Left lung (tissue), 10 donors: ENCODE measurements around the gene KRT77. TPM values are rescaled to one million over a fixed set of nuclear protein-coding genes. Genes with fewer than 3 reads are reported as not detected.

Experiments
- ATAC-seq: fragments of 200-7000 bp; cut with Tn5 transposase; one replicate; pipeline ENCODE4 v1.9.1; 2020; ENCODE audit warnings: moderate library complexity
- DNase-seq, 4 donors: peaks; one replicate each; pipeline ENCODE4 v3.0.0-alpha.2; 2013 to 2020
- H3K27ac ChIP-seq, 2 donors: fragments of 200-600 bp; sonication (generic) in 1 of 2; one replicate each; pipeline versions ENCODE4 v1.5.0 to v1.8.0; 2020 to 2021
- H3K27me3 ChIP-seq, 2 donors: fragments of 200-600 bp; sonication (generic) in 1 of 2; one replicate each; pipeline versions ENCODE4 v1.5.0 to v1.8.0; 2020 to 2021
- H3K36me3 ChIP-seq, 2 donors: fragments of 200-600 bp; sonication (generic) in 1 of 2; one replicate each; pipeline versions ENCODE4 v1.5.0 to v1.8.0; 2020 to 2021
- H3K4me1 ChIP-seq, 2 donors: fragments of 200-600 bp; one replicate each; pipeline ENCODE4 v1.8.0; 2021
- H3K4me3 ChIP-seq, 2 donors: fragments of 200-600 bp; sonication (generic) in 1 of 2; one replicate each; pipeline versions ENCODE4 v1.5.0 to v1.8.0; 2020 to 2021; ENCODE audit warnings: mild to moderate bottlenecking in 1 of 2
- H3K9me3 ChIP-seq, 2 donors: fragments of 200-600 bp; sonication (generic) in 1 of 2; one replicate each; pipeline versions ENCODE4 v1.5.0 to v1.8.0; 2020 to 2021
- CTCF ChIP-seq, 2 donors: fragments of 200-600 bp; sonication (generic) in 1 of 2; IDR thresholded peaks; one replicate each; pipeline versions ENCODE4 v1.5.0 to v1.8.0; 2021; ENCODE audit warnings: antibody characterized with exemption in 2 of 2
- intact Hi-C, 2 donors: fragments of 100-400 bp; cut with DNase I; formaldehyde crosslinking; loops; one replicate each; pipeline versions ENCODE4 v1.11.2 to v1.14.2; 2022
- polyA plus RNA-seq, 6 donors: library from polyadenylated mRNA; unstranded; fragments of 120-200 nt; gene quantifications; one replicate each; pipeline ENCODE4 v1.2.1, GENCODE V29; 2013; ENCODE audit not compliant: insufficient read length in 6 of 6
- total RNA-seq, 2 donors: library from RNA; stranded (reverse); fragmentation: NEBNext Ultra II Directional; extraction: Animal tissue kit (Norgen Biotek cat#: 25700); gene quantifications; one replicate each; pipeline ENCODE4 v1.2.1, GENCODE V29; 2021
- donor health status: DM: no; HTN: yes; CAD: no.
- donor health status: DM: no; HTN: no; CAD: no.

The KRT77 gene
- total and polyA plus RNA-seq, 8 donors, result not detected

GRCh38 chr12:52680363-52680762 lies 23.0 kb downstream of the KRT77 start, which contains the start of gene KRT1:
Gene KRT1 (minus strand): TSS chr12:52680407. CDS start chr12:52680348, 59 bp downstream.
- ATAC-seq (no peak), DNase-seq (no peak)
- Histone ChIP-seq H3K36me3 (no peaks in the 10 kb centered on the region), H3K27me3 (peaks cover 0 to 29% of the 10 kb centered on the region in 2 donors), H3K9me3 (no peaks in the 10 kb centered on the region), H3K27ac (no peak within 1 kb of the TSS), H3K4me1 (no peaks in the 10 kb centered on the region), H3K4me3 (no peak within 1 kb of the TSS)
- no peak for TF ChIP-seq CTCF (IDR thresholded peaks at IDR 0.05)
- intact Hi-C loops, result no loop called here

- H3K27me3 ChIP-seq, result peaks cover 0 to 24% of the 10 kb centered on the region in 2 donors
- ATAC-seq (no peak), DNase-seq (no peak)
- TF ChIP-seq CTCF (IDR thresholded peaks at IDR 0.05), result no peak
- intact Hi-C loops, result no loop called here
- H3K4me3 ChIP-seq, result no peak overlapping the region
- H3K27ac ChIP-seq, result no peak overlapping the region
- H3K36me3 ChIP-seq, result no peaks in the 10 kb centered on the region
- no peaks in the 10 kb centered on the region for H3K4me1 ChIP-seq
- H3K9me3 ChIP-seq, result no peaks in the 10 kb centered on the region
Observed at GRCh38 chr12:52679875-52680274, 23.4 kb downstream of the KRT77 start.

GRCh38 chr12:52677671-52678070 lies 25.7 kb downstream of the KRT77 start:
- Histone ChIP-seq H3K36me3 (no peaks in the 10 kb centered on the region), H3K9me3 (no peaks in the 10 kb centered on the region), H3K27me3 (peaks cover 0 to 17% of the 10 kb centered on the region in 2 donors), H3K27ac (no peak overlapping the region), H3K4me3 (no peak overlapping the region), H3K4me1 (no peaks in the 10 kb centered on the region)
- ATAC-seq (no peak), DNase-seq (no peak)
- intact Hi-C loops, result no loop called here
- no peak for TF ChIP-seq CTCF (IDR thresholded peaks at IDR 0.05)

GRCh38 chr12:52677126-52677525 lies 26.2 kb downstream of the KRT77 start:
- no peaks in the 10 kb centered on the region for H3K9me3 ChIP-seq
- no peak for TF ChIP-seq CTCF (IDR thresholded peaks at IDR 0.05)
- peaks cover 0 to 17% of the 10 kb centered on the region in 2 donors for H3K27me3 ChIP-seq
- ATAC-seq (no peak), DNase-seq (no peak)
- H3K4me3 ChIP-seq, result no peak overlapping the region
- H3K36me3 ChIP-seq, result no peaks in the 10 kb centered on the region
- H3K27ac ChIP-seq, result no peak overlapping the region
- intact Hi-C loops, result no loop called here
- no peaks in the 10 kb centered on the region for H3K4me1 ChIP-seq

GRCh38 chr12:52676163-52676562 lies 27.2 kb downstream of the KRT77 start:
- ATAC-seq (no peak), DNase-seq (no peak)
- no peaks in the 10 kb centered on the region for H3K9me3 ChIP-seq
- H3K36me3 ChIP-seq, result no peaks in the 10 kb centered on the region
- H3K4me1 ChIP-seq, result no peaks in the 10 kb centered on the region
- intact Hi-C loops, result no loop called here
- peaks cover 0 to 14% of the 10 kb centered on the region in 2 donors for H3K27me3 ChIP-seq
- no peak for TF ChIP-seq CTCF (IDR thresholded peaks at IDR 0.05)
- H3K27ac ChIP-seq, result no peak overlapping the region
- no peak overlapping the region for H3K4me3 ChIP-seq
